H1 (cell line): ENCODE data around the gene IQCE. TPM values are rescaled to one million over a fixed set of nuclear protein-coding genes. Genes with fewer than 3 reads are reported as not detected.

ENCODE experiments used
- CTCF ChIA-PET: fragments of 300-600 bp; sonication (Branson Sonifier 250); formaldehyde crosslinking; loops from one replicate; lab custom pipeline; 2021; ENCODE audit not compliant: partially characterized antibody; lab: Charles Lee
- POLR2A ChIA-PET: fragments of 300-600 bp; sonication (Branson Sonifier 250); formaldehyde crosslinking; loops from one replicate; lab custom pipeline; 2021; ENCODE audit warnings: inconsistent platforms; ENCODE audit not compliant: partially characterized antibody; lab: Charles Lee
- DNase-seq, 2 experiments: peaks; one replicate each; pipeline versions ENCODE4 v3.0.0 to v3.0.0-alpha.2; 2010 to 2022; ENCODE audit warnings: low spot score in 2 of 2, low read depth in 1 of 2, mixed read lengths in 1 of 2
- FAIRE-seq: peaks from 2 replicates; lab custom pipeline; 2011; peaks lifted over from hg19 to GRCh38; lab: Jason Lieb, UNC
- H2AFZ ChIP-seq: 2 replicates; pipeline ENCODE4 v1.8.1; 2012; ENCODE audit warnings: low read length, inconsistent platforms
- H2AK5ac ChIP-seq: 2 replicates; pipeline ENCODE4 v1.6.1; 2013; ENCODE audit warnings: low read depth, low read length
- H2BK120ac ChIP-seq: replicated peaks from 2 replicates; pipeline ENCODE3; 2013; ENCODE audit warnings: low read depth, low read length, inconsistent platforms
- H2BK12ac ChIP-seq: 2 replicates; pipeline ENCODE4 v1.6.1; 2013; ENCODE audit warnings: low read depth, low read length
- H2BK15ac ChIP-seq: 2 replicates; pipeline ENCODE4 v1.6.1; 2013; ENCODE audit warnings: low read length
- H2BK20ac ChIP-seq: 2 replicates; pipeline ENCODE4 v1.6.1; 2013; ENCODE audit warnings: low read length
- H2BK5ac ChIP-seq: 2 replicates; pipeline ENCODE4 v1.6.1; 2013; ENCODE audit warnings: low read depth, low read length
- H3K14ac ChIP-seq: 2 replicates; pipeline ENCODE4 v1.6.1; 2013; ENCODE audit warnings: inconsistent platforms; ENCODE audit not compliant: insufficient read length
- H3K18ac ChIP-seq: 2 replicates; pipeline ENCODE4 v1.6.1; 2013; ENCODE audit warnings: low read length; ENCODE audit errors: extremely low read depth
- H3K23ac ChIP-seq: 2 replicates; pipeline ENCODE4 v1.6.1; 2013; ENCODE audit warnings: inconsistent platforms; ENCODE audit not compliant: insufficient read length
- H3K23me2 ChIP-seq: 2 replicates; pipeline ENCODE4 v1.6.1; 2013; ENCODE audit warnings: low read depth, low read length
- H3K27ac ChIP-seq: 2 replicates; pipeline ENCODE4 v1.6.1; 2011; ENCODE audit warnings: low read depth, low read length, inconsistent platforms
- H3K27me3 ChIP-seq, 4 experiments: replicated peaks in 1 of 4; 1 replicate in 1 of 4; 2 replicates in 3 of 4; pipeline versions ENCODE4 v1.6.1 to v1.8.1; 2011 to 2013; ENCODE audit warnings: low read length in 3 of 4, mild to moderate bottlenecking in 3 of 4, inconsistent platforms in 2 of 4, mixed read lengths in 2 of 4, moderate library complexity in 1 of 4; ENCODE audit not compliant: control insufficient read depth in 3 of 4, insufficient read depth in 3 of 4; ENCODE audit errors: extremely low read depth in 1 of 4
- H3K36me3 ChIP-seq, 4 experiments: 2 replicates each; pipeline versions ENCODE4 v1.6.1 to v1.8.1; 2011 to 2013; ENCODE audit warnings: mild to moderate bottlenecking in 4 of 4, low read length in 3 of 4, moderate library complexity in 2 of 4, control low read depth in 1 of 4, inconsistent platforms in 1 of 4; ENCODE audit not compliant: insufficient read depth in 4 of 4, control insufficient read depth in 2 of 4
- H3K4ac ChIP-seq: replicated peaks from 2 replicates; pipeline ENCODE3; 2013; ENCODE audit warnings: low read length, low read depth, mixed read lengths, inconsistent platforms; ENCODE audit not compliant: insufficient read length
- H3K4me1 ChIP-seq, 4 experiments: replicated peaks in 1 of 4; 1 replicate in 1 of 4; 2 replicates in 3 of 4; pipeline versions ENCODE4 v1.6.1 to v1.8.1; 2011 to 2013; ENCODE audit warnings: low read length in 3 of 4, inconsistent platforms in 2 of 4, mixed read lengths in 1 of 4; ENCODE audit not compliant: insufficient read depth in 4 of 4, control insufficient read depth in 3 of 4
- H3K4me2 ChIP-seq, 2 experiments: 2 replicates each; pipeline versions ENCODE4 v1.6.1 to v1.8.1; 2011 to 2013; ENCODE audit warnings: low read depth in 2 of 2, low read length in 2 of 2, control low read depth in 1 of 2, inconsistent platforms in 1 of 2, mild to moderate bottlenecking in 1 of 2; ENCODE audit not compliant: insufficient read depth in 1 of 2
- H3K4me3 ChIP-seq, 4 experiments: fragments of 200-600, 300-600 bp in 1 of 4; sonication (generic), shearing (Covaris generic), sonication (Bioruptor Twin) in 1 of 4; 2 replicates each; pipeline versions ENCODE4 v1.5.1 to v1.8.1; 2011 to 2016; ENCODE audit warnings: low read length in 4 of 4, low read depth in 3 of 4, control low read depth in 2 of 4, inconsistent platforms in 2 of 4, mild to moderate bottlenecking in 2 of 4, mixed read lengths in 1 of 4, moderate library complexity in 1 of 4; ENCODE audit not compliant: insufficient read depth in 2 of 4; ENCODE audit errors: extremely low read depth in 1 of 4
- H3K56ac ChIP-seq: replicated peaks from 2 replicates; pipeline ENCODE3; 2013; ENCODE audit warnings: low read depth, mild to moderate bottlenecking, mixed read lengths, low read length, inconsistent platforms; ENCODE audit not compliant: insufficient read length
- H3K79me1 ChIP-seq: 2 replicates; pipeline ENCODE4 v1.6.1; 2013; ENCODE audit warnings: low read depth, low read length, control low read depth
- H3K79me2 ChIP-seq, 2 experiments: 2 replicates each; pipeline versions ENCODE4 v1.6.1 to v1.8.1; 2012 to 2013; ENCODE audit warnings: low read length in 2 of 2, mild to moderate bottlenecking in 2 of 2, inconsistent platforms in 1 of 2; ENCODE audit not compliant: insufficient read depth in 2 of 2, control insufficient read depth in 1 of 2
- H3K9ac ChIP-seq, 4 experiments: replicated peaks in 1 of 4; 1 replicate in 1 of 4; 2 replicates in 3 of 4; pipeline versions ENCODE4 v1.6.1 to v1.8.1; 2011 to 2013; ENCODE audit warnings: low read depth in 3 of 4, low read length in 3 of 4, control low read depth in 2 of 4, mild to moderate bottlenecking in 2 of 4, moderate library complexity in 2 of 4, inconsistent platforms in 1 of 4; ENCODE audit errors: extremely low read depth in 1 of 4
- H3K9me3 ChIP-seq, 2 experiments: 2 replicates each; pipeline versions ENCODE4 v1.6.1 to v1.8.1; 2012 to 2013; ENCODE audit warnings: mild to moderate bottlenecking in 2 of 2, moderate library complexity in 2 of 2, control low read depth in 1 of 2, inconsistent platforms in 1 of 2, low read depth in 1 of 2, low read length in 1 of 2, mixed read lengths in 1 of 2; ENCODE audit not compliant: insufficient read depth in 2 of 2
- H4K20me1 ChIP-seq, 2 experiments: replicated peaks in 1 of 2; 2 replicates each; pipeline versions ENCODE3 to v1.8.1; 2011 to 2013; ENCODE audit warnings: inconsistent platforms in 2 of 2, low read length in 2 of 2, mild to moderate bottlenecking in 1 of 2; ENCODE audit not compliant: insufficient read depth in 2 of 2, control insufficient read depth in 1 of 2
- H4K5ac ChIP-seq: 2 replicates; pipeline ENCODE4 v1.6.1; 2013; ENCODE audit warnings: low read length, low read depth, mixed read lengths, inconsistent platforms; ENCODE audit not compliant: insufficient read length
- H4K8ac ChIP-seq: 2 replicates; pipeline ENCODE4 v1.8.0; 2013; ENCODE audit warnings: mild to moderate bottlenecking, moderate library complexity, low read length, inconsistent platforms; ENCODE audit not compliant: insufficient read depth; ENCODE audit errors: extremely low read depth
- H4K91ac ChIP-seq: replicated peaks from 2 replicates; pipeline ENCODE3; 2013; ENCODE audit warnings: low read length, mixed read lengths, inconsistent platforms; ENCODE audit not compliant: insufficient read length
- BRCA1 ChIP-seq: IDR thresholded peaks from 2 replicates; pipeline ENCODE4 v1.6.1; 2012; ENCODE audit warnings: low read depth, low read length, improper control_type of control experiment
- CTBP2 ChIP-seq: IDR thresholded peaks from 2 replicates; pipeline ENCODE4 v1.7.0; 2011; ENCODE audit warnings: borderline replicate concordance, mild to moderate bottlenecking, moderate library complexity, mixed read lengths, low read length; ENCODE audit not compliant: insufficient read depth, insufficient read length
- EZH2 ChIP-seq: fragments of 200-600 bp; sonication (generic); IDR thresholded peaks from 2 replicates; pipeline ENCODE4 v1.7.1; 2012; ENCODE audit warnings: low read depth, mild to moderate bottlenecking, moderate library complexity, low read length, inconsistent platforms; ENCODE audit not compliant: severe bottlenecking
- KDM4A ChIP-seq: IDR thresholded peaks from one replicate; pipeline ENCODE4 v1.7.1; 2012; ENCODE audit warnings: low read depth, mild to moderate bottlenecking, moderate library complexity, low read length, inconsistent platforms; ENCODE audit not compliant: severe bottlenecking
- KDM5A ChIP-seq: fragments of 200-600 bp; IDR thresholded peaks from 2 replicates; pipeline ENCODE4 v1.7.1; 2012; ENCODE audit warnings: mild to moderate bottlenecking, low read length, inconsistent platforms, mixed read lengths
- POLR2A ChIP-seq, 2 experiments: IDR thresholded peaks; 1 replicate in 1 of 2; 2 replicates in 1 of 2; pipeline ENCODE4 v1.6.1; 2011; ENCODE audit warnings: low read depth in 2 of 2, low read length in 2 of 2, mild to moderate bottlenecking in 2 of 2; ENCODE audit errors: control extremely low read depth in 1 of 2
- RBBP5 ChIP-seq: IDR thresholded peaks from 2 replicates; pipeline ENCODE4 v1.7.1; 2012; ENCODE audit warnings: low read depth, mild to moderate bottlenecking, inconsistent platforms, low read length, moderate library complexity, borderline replicate concordance
- SIX5 ChIP-seq: IDR thresholded peaks from 2 replicates; pipeline ENCODE4 v1.6.1; 2011; ENCODE audit warnings: mild to moderate bottlenecking, low read depth, low read length
- TCF12 ChIP-seq: IDR thresholded peaks from 2 replicates; pipeline ENCODE4 v1.6.1; 2011; ENCODE audit warnings: low read depth, mild to moderate bottlenecking, low read length
- WGBS, 2 experiments: shearing (Covaris generic) in 1 of 2; methylation state at CpG; one replicate each; pipeline versions ENCODE4 v1.1.6 to v1.1.7; 2013 to 2015; ENCODE audit warnings: low lambda C conversion rate in 2 of 2, mixed read lengths in 2 of 2, inconsistent platforms in 1 of 2, low coverage in 1 of 2, missing lambda C conversion rate in 1 of 2; ENCODE audit not compliant: insufficient replicate concordance in 2 of 2, insufficient coverage in 1 of 2, insufficient read length in 1 of 2; ENCODE audit errors: extremely low coverage in 1 of 2, missing lambda C conversion rate in 1 of 2; 5-methylcytosine and 5-hydroxymethylcytosine counted together
- polyA plus RNA-seq, 7 experiments: library from polyadenylated mRNA; depleted of rRNA in 3 of 7; stranded (reverse) in 5 of 7; unstranded in 2 of 7; fragments of >200 nt in 5 of 7; fragments of 200-250 nt in 2 of 7; gene quantifications; 1 replicate in 5 of 7; 2 replicates in 1 of 7; 4 replicates in 1 of 7; pipeline versions ENCODE4 v1.2.1 to v1.2.3, GENCODE V29; 2011 to 2013; ENCODE audit warnings: missing spikeins in 2 of 7, mixed read lengths in 2 of 7
- total RNA-seq: library from RNA; stranded (reverse); fragmentation: NEBNext Ultra II Directional; extraction: Animal tissue kit (Norgen Biotek cat#: 25700); gene quantifications from 2 replicates; pipeline ENCODE4 v1.2.1, GENCODE V29; 2021

The IQCE gene
- total and polyA plus RNA-seq, 2 of the 8 experiments (the other 6 are each of a cell fraction or from before 2014, with no cell fraction given) = 2.2 to 4.9 TPM

GRCh38 chr7:2570021-2570420 lies 11.2 kb downstream of the IQCE start:
- ChIA-PET CTCF (no interaction called here), POLR2A (no interaction called here)
- no peak overlapping the region; the same call in 1 of the 2 replicates for H3K27ac ChIP-seq
- no peak overlapping the region for H2BK15ac ChIP-seq
- H3K36me3 ChIP-seq = no peaks in the 10 kb centered on the region
- no peak overlapping the region for H3K56ac ChIP-seq
- H3K79me1 ChIP-seq = peaks cover 1% of the 10 kb centered on the region; the same call in 1 of the 2 replicates
- H2BK12ac ChIP-seq = no peak overlapping the region
- H3K18ac ChIP-seq = no peak overlapping the region
- H3K23ac ChIP-seq = no peak overlapping the region
- TF ChIP-seq SIX5 (no peak), POLR2A (IDR thresholded peaks at IDR 0.05; ENCODE audit: control extremely low read depth in 1 of 2, low read depth in 2 of 2, low read length in 2 of 2) (no peak), EZH2 (no peak), RBBP5 (no peak), TCF12 (no peak), BRCA1 (no peak), CTBP2 (no peak), KDM5A (no peak), KDM4A (no peak)
- H3K9ac ChIP-seq = no peak overlapping the region
- H3K4me2 ChIP-seq = no peak overlapping the region
- H2BK5ac ChIP-seq = no peak overlapping the region
- H3K4me1 ChIP-seq = peaks cover 0 to 5% (median 2%) of the 10 kb centered on the region in 4 experiments; a peak in 4 of 7 replicates
- H3K14ac ChIP-seq = no peak overlapping the region
- DNase-seq = no peak
- H3K27me3 ChIP-seq = no peaks in the 10 kb centered on the region
- no peak overlapping the region for H4K91ac ChIP-seq
- no peaks in the 10 kb centered on the region; the same call in 1 of the 2 replicates for H3K23me2 ChIP-seq
- no peaks in the 10 kb centered on the region for H3K9me3 ChIP-seq
- H3K79me2 ChIP-seq = no peaks in the 10 kb centered on the region
- H3K4ac ChIP-seq = no peak overlapping the region
- peaks cover 0 to under 1% of the 10 kb centered on the region in 2 experiments for H4K20me1 ChIP-seq
- no peak overlapping the region for H4K8ac ChIP-seq
- H2AFZ ChIP-seq = no peak overlapping the region
- H2BK20ac ChIP-seq = no peak overlapping the region
- H2BK120ac ChIP-seq = no peak overlapping the region
- no peak overlapping the region for H2AK5ac ChIP-seq
- no peak overlapping the region for H3K4me3 ChIP-seq
- 94% methylated on average over 16 of the region's 16 CpGs; no CpG with 5 or more reads in 1 of the 2 experiments for WGBS, 2 experiments
- no peak for FAIRE-seq
- H4K5ac ChIP-seq = no peak overlapping the region
